Activated naive CD8-positive, alpha-beta T cell treated with anti-CD3 and anti-CD28 coated beads, Interleukin-2, amount 50 U/mL, for 24 hours (primary cell): Measurements from ENCODE around the gene TIMM44.
A peak's percentile ranks its signal among the peaks of the same experiment; 100 is the strongest.

Experiments used
- ATAC-seq: fragments of 150-1000 bp; cut with Tn5 transposase; one replicate; pipeline ENCODE4 v1.10.0; 2021
- DNase-seq: peaks from one replicate; pipeline ENCODE4 v3.0.0; 2021
- H3K27ac Mint-ChIP-seq: one replicate; pipeline ENCODE4 v1.8.0; 2021; ENCODE audit warnings: mild to moderate bottlenecking, mixed read lengths
- H3K27me3 Mint-ChIP-seq: one replicate; pipeline ENCODE4 v1.8.0; 2021; ENCODE audit warnings: mixed read lengths
- H3K36me3 Mint-ChIP-seq: one replicate; pipeline ENCODE4 v1.8.0; 2021; ENCODE audit warnings: low read depth, mixed read lengths
- H3K4me1 Mint-ChIP-seq: one replicate; pipeline ENCODE4 v1.8.0; 2021; ENCODE audit warnings: mixed read lengths
- H3K4me3 Mint-ChIP-seq: one replicate; pipeline ENCODE4 v1.8.0; 2021; ENCODE audit warnings: mild to moderate bottlenecking, moderate library complexity, mixed read lengths
- H3K9me3 Mint-ChIP-seq: one replicate; pipeline ENCODE4 v1.8.0; 2021; ENCODE audit warnings: mixed read lengths

TIMM44 gene

DNA sequence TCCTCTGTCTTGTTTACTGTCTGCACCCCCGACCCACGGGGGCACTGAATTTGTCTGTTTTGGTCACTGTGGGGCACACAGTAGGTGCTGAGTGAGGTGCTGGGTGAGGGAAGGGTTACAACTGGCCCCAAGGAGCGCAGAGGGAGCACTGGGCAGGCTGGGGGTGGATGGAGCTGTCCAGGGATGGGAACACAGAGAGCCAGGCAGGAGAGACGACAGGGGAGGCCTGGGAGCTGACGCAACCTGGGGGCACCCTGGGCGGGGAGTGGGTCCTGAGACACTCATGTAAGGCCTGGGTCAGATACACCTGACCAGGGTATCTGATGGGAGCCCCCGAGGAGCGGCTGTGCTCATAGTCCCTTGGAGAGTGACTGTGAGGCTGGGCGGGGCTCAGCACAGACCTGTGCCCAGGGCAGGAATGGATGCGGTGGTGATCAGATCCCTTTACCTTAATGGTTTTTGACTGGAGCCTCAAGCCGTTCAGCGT lies 37.2 kb upstream of the TIMM44 start:
- Mint-ChIP-seq H3K9me3 (no peaks in the 10 kb centered on the region), H3K4me1 (no peaks in the 10 kb centered on the region), H3K36me3 (peaks cover 4% of the 10 kb centered on the region)

GRCh38 chr19:7980168-7980567 lies 36.7 kb upstream of the TIMM44 start:
- H3K27me3 Mint-ChIP-seq: no peaks in the 10 kb centered on the region
- peaks cover 4% of the 10 kb centered on the region for H3K36me3 Mint-ChIP-seq
- ATAC-seq: no peak
- no peak overlapping the region for H3K27ac Mint-ChIP-seq
- DNase-seq: no peak
- no peak overlapping the region for H3K4me3 Mint-ChIP-seq
- no peaks in the 10 kb centered on the region for H3K9me3 Mint-ChIP-seq
- H3K4me1 Mint-ChIP-seq: no peaks in the 10 kb centered on the region

More for the DNA sequence above, 37.2 kb upstream of the TIMM44 start:
- Mint-ChIP-seq H3K27ac (no peak overlapping the region), H3K4me3 (no peak overlapping the region), H3K27me3 (no peaks in the 10 kb centered on the region)
- no peak for ATAC-seq
- DNase-seq: no peak

DNA sequence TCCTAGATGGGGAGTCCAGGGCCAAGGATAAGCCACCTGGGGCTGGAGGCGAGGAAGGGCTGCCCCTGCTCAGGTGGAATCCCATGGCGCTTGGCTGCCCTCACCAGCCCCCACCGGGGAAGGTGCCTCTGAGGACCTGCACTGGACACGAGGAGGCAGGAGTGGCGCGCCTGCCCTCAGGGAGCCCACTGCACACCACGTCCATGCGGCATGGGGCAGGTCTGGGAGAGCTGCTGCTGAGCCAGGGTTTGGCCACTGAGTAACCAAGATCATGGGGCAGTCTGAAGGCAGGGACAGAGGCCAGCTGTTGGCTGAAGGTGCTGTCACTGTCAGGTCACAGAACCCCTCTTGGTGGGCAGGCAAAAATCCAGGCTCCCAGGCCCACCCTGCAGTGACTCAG lies 36.1 kb upstream of the TIMM44 start:
- H3K4me1 Mint-ChIP-seq: no peaks in the 10 kb centered on the region
- peaks cover 4% of the 10 kb centered on the region for H3K36me3 Mint-ChIP-seq
- no peaks in the 10 kb centered on the region for H3K9me3 Mint-ChIP-seq
- ATAC-seq: no peak
- H3K27me3 Mint-ChIP-seq: no peaks in the 10 kb centered on the region
- no peak overlapping the region for H3K27ac Mint-ChIP-seq
- no peak overlapping the region for H3K4me3 Mint-ChIP-seq
- no peak for DNase-seq

- Mint-ChIP-seq H3K9me3 (no peaks in the 10 kb centered on the region), H3K36me3 (peaks cover 6% of the 10 kb centered on the region)
These were observed 35.5 kb upstream of the TIMM44 start for GRCh38 chr19:7979011-7979410.

GRCh38 chr19:7978179-7978825 lies 34.8 kb upstream of the TIMM44 start:
- no peak for DNase-seq
- H3K27me3 Mint-ChIP-seq: no peaks in the 10 kb centered on the region
- H3K36me3 Mint-ChIP-seq: peaks cover 13% of the 10 kb centered on the region
- no peak overlapping the region for H3K27ac Mint-ChIP-seq
- no peaks in the 10 kb centered on the region for H3K4me1 Mint-ChIP-seq
- no peaks in the 10 kb centered on the region for H3K9me3 Mint-ChIP-seq
- H3K4me3 Mint-ChIP-seq: no peak overlapping the region
- no peak for ATAC-seq

More at GRCh38 chr19:7979011-7979410, 35.5 kb upstream of the TIMM44 start:
- DNase-seq (no peak), ATAC-seq (no peak)
- Mint-ChIP-seq H3K4me3 (no peak overlapping the region), H3K27ac (no peak overlapping the region), H3K27me3 (no peaks in the 10 kb centered on the region), H3K4me1 (no peaks in the 10 kb centered on the region)

- no peak overlapping the region for H3K4me3 Mint-ChIP-seq
- H3K36me3 Mint-ChIP-seq: peaks cover 13% of the 10 kb centered on the region
- no peaks in the 10 kb centered on the region for H3K9me3 Mint-ChIP-seq
- no peaks in the 10 kb centered on the region for H3K27me3 Mint-ChIP-seq
- no peaks in the 10 kb centered on the region for H3K4me1 Mint-ChIP-seq
- no peak for ATAC-seq
- H3K27ac Mint-ChIP-seq: no peak overlapping the region
- no peak for DNase-seq
These were observed 34.2 kb upstream of the TIMM44 start for GRCh38 chr19:7977723-7978040.

GRCh38 chr19:7977021-7977722 lies 33.7 kb upstream of the TIMM44 start:
- ATAC-seq (no peak), DNase-seq (no peak)
- H3K9me3 Mint-ChIP-seq: no peaks in the 10 kb centered on the region
- peaks cover 11% of the 10 kb centered on the region for H3K36me3 Mint-ChIP-seq
- no peaks in the 10 kb centered on the region for H3K4me1 Mint-ChIP-seq
- H3K27ac Mint-ChIP-seq: no peak overlapping the region
- no peaks in the 10 kb centered on the region for H3K27me3 Mint-ChIP-seq
- H3K4me3 Mint-ChIP-seq: no peak overlapping the region

- H3K4me3 Mint-ChIP-seq: no peak overlapping the region
- H3K27me3 Mint-ChIP-seq: no peaks in the 10 kb centered on the region
- ATAC-seq (no peak), DNase-seq (no peak)
- no peaks in the 10 kb centered on the region for H3K4me1 Mint-ChIP-seq
- no peak overlapping the region for H3K27ac Mint-ChIP-seq
- peaks cover 11% of the 10 kb centered on the region for H3K36me3 Mint-ChIP-seq
- H3K9me3 Mint-ChIP-seq: no peaks in the 10 kb centered on the region
These were observed 33.0 kb upstream of the TIMM44 start for GRCh38 chr19:7976461-7976860.

- Mint-ChIP-seq H3K36me3 (peaks cover 9% of the 10 kb centered on the region), H3K27ac (no peak overlapping the region), H3K27me3 (no peaks in the 10 kb centered on the region), H3K4me3 (no peak overlapping the region), H3K4me1 (no peaks in the 10 kb centered on the region), H3K9me3 (no peaks in the 10 kb centered on the region)
- ATAC-seq (no peak), DNase-seq (no peak)
These were observed 31.6 kb upstream of the TIMM44 start for GRCh38 chr19:7975037-7975436.

GRCh38 chr19:7973883-7974282 lies 30.4 kb upstream of the TIMM44 start:
- H3K27me3 Mint-ChIP-seq: no peaks in the 10 kb centered on the region
- DNase-seq (no peak), ATAC-seq (no peak)
- H3K4me3 Mint-ChIP-seq: no peak overlapping the region
- H3K9me3 Mint-ChIP-seq: no peaks in the 10 kb centered on the region
- no peaks in the 10 kb centered on the region for H3K4me1 Mint-ChIP-seq
- H3K27ac Mint-ChIP-seq: no peak overlapping the region
- H3K36me3 Mint-ChIP-seq: peaks cover 11% of the 10 kb centered on the region

GRCh38 chr19:7971553-7972520 lies 28.4 kb upstream of the TIMM44 start:
- no peaks in the 10 kb centered on the region for H3K9me3 Mint-ChIP-seq
- no peak overlapping the region for H3K27ac Mint-ChIP-seq
- H3K36me3 Mint-ChIP-seq: peaks cover 18% of the 10 kb centered on the region
- no peaks in the 10 kb centered on the region for H3K27me3 Mint-ChIP-seq
- no peak overlapping the region for H3K4me3 Mint-ChIP-seq
- H3K4me1 Mint-ChIP-seq: no peaks in the 10 kb centered on the region
- ATAC-seq: no peak
- DNase-seq: no peak

DNA sequence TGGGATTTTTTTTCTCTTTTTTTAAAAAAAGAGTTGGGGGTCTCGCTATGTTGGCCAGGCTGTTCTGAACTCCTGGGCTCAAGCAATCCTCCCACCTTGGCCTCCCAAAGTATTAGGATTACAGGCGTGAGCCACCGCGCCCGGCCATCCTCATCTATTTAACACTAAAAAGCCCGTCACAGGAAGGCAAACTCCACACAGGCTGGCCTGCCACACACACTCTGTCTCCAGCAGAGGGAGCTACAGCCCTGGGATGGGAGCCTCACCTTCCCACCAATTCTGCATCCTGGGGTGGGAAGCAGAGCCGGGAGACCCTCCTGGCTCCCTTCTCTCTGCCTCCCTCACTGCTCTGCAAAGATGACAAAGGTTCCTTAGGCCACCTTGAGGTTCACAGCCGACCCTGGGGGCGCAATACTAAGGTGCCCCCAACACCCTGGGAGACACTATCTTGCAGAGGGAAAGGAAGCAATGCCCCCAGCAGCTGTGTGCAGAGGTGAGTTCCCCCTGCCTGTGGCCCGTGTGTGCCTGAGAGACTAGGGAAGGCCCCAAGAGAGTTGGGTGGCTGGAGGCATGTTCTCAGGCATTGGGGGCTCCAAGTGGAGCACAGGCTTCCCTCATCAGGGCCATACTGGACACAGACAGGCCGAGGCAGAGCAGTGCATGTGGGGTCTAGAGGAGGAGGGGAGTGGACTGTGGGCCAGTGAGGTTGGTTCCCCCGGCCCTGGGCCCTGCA lies 27.4 kb upstream of the TIMM44 start:
- Mint-ChIP-seq H3K4me1 (no peaks in the 10 kb centered on the region), H3K36me3 (peaks cover 23% of the 10 kb centered on the region), H3K4me3 (no peak overlapping the region), H3K27ac (no peak overlapping the region), H3K9me3 (no peaks in the 10 kb centered on the region), H3K27me3 (no peaks in the 10 kb centered on the region)
- ATAC-seq (peak; percentile 13), DNase-seq (peak; percentile 36)

DNA sequence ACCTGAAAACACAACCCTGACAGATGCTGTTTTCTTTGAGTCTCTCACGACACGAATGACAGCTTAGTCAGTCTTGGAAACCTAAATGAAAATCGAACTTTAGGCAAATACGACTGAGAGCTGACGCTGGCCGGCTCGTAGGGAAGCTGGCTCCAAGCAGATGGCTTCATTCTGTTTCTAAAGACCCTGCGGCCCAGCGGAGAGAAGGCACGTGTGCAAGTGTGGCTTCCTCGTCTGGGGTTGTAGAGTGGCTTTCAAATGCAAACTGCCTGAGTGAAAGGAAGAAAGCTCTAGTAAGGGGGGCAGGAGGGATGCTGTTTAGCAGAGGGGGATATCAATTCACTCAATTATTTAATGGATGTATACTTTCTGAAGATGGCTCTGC lies 26.1 kb upstream of the TIMM44 start:
- H3K27me3 Mint-ChIP-seq: no peaks in the 10 kb centered on the region
- no peaks in the 10 kb centered on the region for H3K9me3 Mint-ChIP-seq
- H3K4me3 Mint-ChIP-seq: no peak overlapping the region
- ATAC-seq (no peak), DNase-seq (no peak)
- H3K36me3 Mint-ChIP-seq: peaks cover 27% of the 10 kb centered on the region
- no peaks in the 10 kb centered on the region for H3K4me1 Mint-ChIP-seq
- H3K27ac Mint-ChIP-seq: no peak overlapping the region

DNA sequence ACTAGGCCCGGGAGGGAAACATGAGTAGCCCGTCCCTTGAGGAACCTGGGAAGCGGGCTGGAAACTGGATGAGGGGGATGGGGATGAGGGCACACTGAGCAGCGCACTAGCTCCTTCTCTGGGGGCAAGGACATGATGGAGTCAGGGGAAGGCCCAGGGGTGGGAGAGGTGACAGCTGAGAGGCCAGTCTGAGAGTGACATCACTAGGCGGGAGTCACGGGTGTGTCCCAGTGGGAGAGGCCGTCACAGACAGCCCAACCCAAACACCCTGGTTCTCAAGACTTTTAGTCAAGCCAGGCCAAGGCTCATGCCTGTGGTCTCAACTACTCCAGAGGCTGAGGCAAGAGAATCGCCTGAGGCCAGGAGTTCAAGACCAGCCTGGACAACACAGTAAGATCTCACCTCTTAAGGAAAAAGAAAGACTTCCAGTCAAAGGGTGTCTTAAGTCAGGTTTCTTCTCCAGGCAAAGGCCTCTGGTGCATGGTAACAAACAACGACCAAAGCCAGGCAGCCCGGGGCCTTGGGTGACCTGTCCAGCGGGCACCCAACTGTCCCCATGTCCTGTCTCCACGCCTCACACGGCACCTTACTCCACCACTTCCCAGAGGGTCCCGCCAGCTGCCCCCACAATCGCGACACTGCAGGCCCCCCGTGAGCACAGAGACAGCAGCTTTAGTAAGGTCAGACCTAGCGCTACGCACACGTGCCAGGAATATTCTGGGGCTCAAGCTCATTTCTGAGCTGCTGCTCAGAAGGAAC lies 25.5 kb upstream of the TIMM44 start:
- ATAC-seq (no peak), DNase-seq (no peak)
- Mint-ChIP-seq H3K4me1 (no peaks in the 10 kb centered on the region), H3K9me3 (no peaks in the 10 kb centered on the region), H3K27me3 (no peaks in the 10 kb centered on the region), H3K36me3 (peaks cover 24% of the 10 kb centered on the region), H3K4me3 (no peak overlapping the region), H3K27ac (no peak overlapping the region)
